ENCODE data around the gene NPHS2.

Gene NPHS2

GRCh38 chr1:179548666-179549367 lies 26.9 kb downstream of the NPHS2 start:
- no peak for TF ChIP-seq ARNTL (CRISPR knock-in tag; IDR thresholded peaks at IDR 0.05; ENCODE audit: borderline replicate concordance, low read depth)
- no peak for TF ChIP-seq CSRNP3 (CRISPR knock-in tag; IDR thresholded peaks at IDR 0.05)
- TF ChIP-seq ZNF70 (CRISPR knock-in tag; IDR thresholded peaks at IDR 0.05) = no peak
- no peak for TF ChIP-seq ESRRG (CRISPR knock-in tag; IDR thresholded peaks at IDR 0.05)
- TF ChIP-seq PATZ1 (CRISPR knock-in tag; IDR thresholded peaks at IDR 0.05; ENCODE audit: borderline replicate concordance) = no peak
- no peak for TF ChIP-seq GLIS3 (CRISPR knock-in tag; IDR thresholded peaks at IDR 0.05)
- TF ChIP-seq ZNF8 (CRISPR knock-in tag; IDR thresholded peaks at IDR 0.05) = no peak
- TF ChIP-seq PPARA (CRISPR knock-in tag; IDR thresholded peaks at IDR 0.05; ENCODE audit: borderline replicate concordance) = no peak
- TF ChIP-seq RARB (CRISPR knock-in tag; IDR thresholded peaks at IDR 0.05) = no peak
- no peak for TF ChIP-seq TOX (CRISPR knock-in tag; IDR thresholded peaks at IDR 0.05; ENCODE audit: borderline replicate concordance)
- TF ChIP-seq TCF4 (CRISPR knock-in tag; IDR thresholded peaks at IDR 0.05; ENCODE audit: borderline replicate concordance) = no peak
- no peak for TF ChIP-seq ZC3H10 (CRISPR knock-in tag; IDR thresholded peaks at IDR 0.05)
- TF ChIP-seq SNAI2 (CRISPR knock-in tag; IDR thresholded peaks at IDR 0.05) = no peak
- TF ChIP-seq OSR1 (CRISPR knock-in tag; IDR thresholded peaks at IDR 0.05) = no peak
- no peak for TF ChIP-seq POU6F1 (CRISPR knock-in tag; IDR thresholded peaks at IDR 0.05; ENCODE audit: borderline replicate concordance, low read depth)
- no peak for TF ChIP-seq TSHZ2 (CRISPR knock-in tag; IDR thresholded peaks at IDR 0.05)
- TF ChIP-seq BACH2 (CRISPR knock-in tag; IDR thresholded peaks at IDR 0.05; ENCODE audit: borderline replicate concordance) = no peak
- no peak for TF ChIP-seq ZFP3 (CRISPR knock-in tag; IDR thresholded peaks at IDR 0.05)
- no peak for ATAC-seq

DNA sequence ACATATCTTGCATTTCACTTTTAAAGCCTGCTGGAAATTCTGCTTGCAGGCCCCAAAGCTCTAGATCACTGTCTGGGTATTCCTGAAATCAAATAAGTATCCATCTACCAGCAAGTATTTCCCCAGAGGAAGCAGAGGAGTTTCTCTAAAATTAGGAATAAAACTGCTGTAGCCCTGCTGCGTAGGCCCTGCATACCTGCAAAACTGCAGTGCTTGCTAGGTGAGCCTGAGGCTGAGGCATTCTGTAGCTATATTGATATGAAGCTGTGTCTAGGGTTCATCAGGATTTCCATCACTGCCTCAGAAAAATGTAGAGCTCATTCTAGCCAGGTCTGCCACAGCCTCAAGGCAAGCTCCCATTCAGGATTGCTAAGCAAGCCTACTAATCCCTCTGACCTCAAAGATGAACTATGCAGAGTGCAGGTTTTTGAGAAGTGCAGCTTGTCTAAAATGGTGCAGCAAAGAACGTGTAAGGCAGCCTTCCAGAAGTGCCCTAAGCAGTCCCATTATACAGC lies 28.7 kb downstream of the NPHS2 start:
- no peak for ATAC-seq
- TF ChIP-seq ZNF8 (CRISPR knock-in tag; IDR thresholded peaks at IDR 0.05) (no peak), ZNF70 (CRISPR knock-in tag; IDR thresholded peaks at IDR 0.05) (no peak), ARNTL (CRISPR knock-in tag; IDR thresholded peaks at IDR 0.05; ENCODE audit: borderline replicate concordance, low read depth) (no peak), GLIS3 (CRISPR knock-in tag; IDR thresholded peaks at IDR 0.05) (no peak), PATZ1 (CRISPR knock-in tag; IDR thresholded peaks at IDR 0.05; ENCODE audit: borderline replicate concordance) (no peak), ESRRG (CRISPR knock-in tag; IDR thresholded peaks at IDR 0.05) (no peak)

- TF ChIP-seq GLIS3 (CRISPR knock-in tag; IDR thresholded peaks at IDR 0.05) = no peak
- no peak for TF ChIP-seq ESRRG (CRISPR knock-in tag; IDR thresholded peaks at IDR 0.05)
- TF ChIP-seq ZNF70 (CRISPR knock-in tag; IDR thresholded peaks at IDR 0.05) = no peak
- TF ChIP-seq CSRNP3 (CRISPR knock-in tag; IDR thresholded peaks at IDR 0.05) = no peak
- no peak for TF ChIP-seq TCF4 (CRISPR knock-in tag; IDR thresholded peaks at IDR 0.05; ENCODE audit: borderline replicate concordance)
- no peak for TF ChIP-seq CREB5 (CRISPR knock-in tag; IDR thresholded peaks at IDR 0.05; ENCODE audit: low read depth)
- no peak for TF ChIP-seq ZFP30 (CRISPR knock-in tag; IDR thresholded peaks at IDR 0.05)
- TF ChIP-seq CSDC2 (CRISPR knock-in tag; IDR thresholded peaks at IDR 0.05) = no peak
- TF ChIP-seq SNAI2 (CRISPR knock-in tag; IDR thresholded peaks at IDR 0.05) = no peak
- no peak for TF ChIP-seq RARB (CRISPR knock-in tag; IDR thresholded peaks at IDR 0.05)
- no peak for ATAC-seq
Measured at GRCh38 chr1:179545321-179545720, 30.4 kb downstream of the NPHS2 start.

Data from SK-N-SH treated with all-trans-retinoic acid at 6 μM for 48 hours (cell line).